HCT116 (cell line): Measurements from ENCODE around the gene F11R. TPM values are rescaled to one million over a fixed set of nuclear protein-coding genes. Genes with fewer than 3 reads are reported as not detected.

Source experiments
- ATAC-seq: fragments of 200-7000 bp; cut with Tn5 transposase; 2 replicates; pipeline ENCODE4 v1.9.1; 2020; ENCODE audit warnings: mild to moderate bottlenecking, moderate library complexity
- BruUV-seq: library from RNA; stranded (reverse); fragments of 400-500 nt; replicated peaks from 2 replicates; lab custom pipeline; 2021; lab: Mats Ljungman, UMichigan
- CTCF ChIA-PET: fragments of 300-600 bp; sonication (Branson Sonifier 250); formaldehyde crosslinking; loops from one replicate; lab custom pipeline; 2021; ENCODE audit warnings: antibody characterized with exemption; lab: Charles Lee
- POLR2A ChIA-PET: fragments of 300-600, 350-600 bp; sonication (Branson Sonifier 250); formaldehyde crosslinking; loops from one replicate; lab custom pipeline; 2021; ENCODE audit warnings: antibody characterized with exemption; lab: Charles Lee
- RAD21 ChIA-PET, 2 experiments: fragments of 300-600 bp; sonication (Branson Sonifier 250); formaldehyde crosslinking; loops; one replicate each; lab custom pipeline; 2023; ENCODE audit warnings: low total read pairs in 2 of 2; ENCODE audit not compliant: uncharacterized antibody in 2 of 2, unreplicated experiment in 2 of 2, low non-redundant PET in 1 of 2; lab: Charles Lee
- DNase-seq: peaks from one replicate; pipeline ENCODE4 v3.0.0-alpha.2; 2010; ENCODE audit warnings: low read depth, low spot score
- H2AFZ ChIP-seq: fragments of 200-600 bp; shearing (Covaris generic), sonication (generic); 2 replicates; pipeline ENCODE4 v1.6.1; 2017; ENCODE audit warnings: low read depth, mixed run types, mixed read lengths, antibody characterized with exemption, low read length; ENCODE audit not compliant: poor library complexity, severe bottlenecking
- H3K27ac ChIP-seq: 2 replicates; pipeline ENCODE4 v1.5.1; 2012; ENCODE audit warnings: low read depth, low read length
- H3K27me3 ChIP-seq: fragments of 200-600 bp; sonication (generic); 2 replicates; pipeline ENCODE4 v1.6.1; 2016; ENCODE audit warnings: mixed run types, low read length, mixed read lengths; ENCODE audit not compliant: insufficient read depth
- H3K36me3 ChIP-seq, 2 experiments: fragments of 200-500 bp in 1 of 2; fragments of 200-600 bp in 1 of 2; sonication (Bioruptor generic) in 1 of 2; sonication (generic) in 1 of 2; 2 replicates each; pipeline versions ENCODE4 v1.5.1 to v1.6.1; 2014 to 2016; ENCODE audit warnings: low read length in 2 of 2, inconsistent platforms in 1 of 2, mixed read lengths in 1 of 2, mixed run types in 1 of 2; ENCODE audit not compliant: insufficient read depth in 2 of 2, control insufficient read depth in 1 of 2
- H3K4me1 ChIP-seq, 2 experiments: fragments of 200-600 bp in 1 of 2; sonication (generic) in 1 of 2; 2 replicates each; pipeline versions ENCODE4 v1.5.1 to v1.6.1; 2012 to 2017; ENCODE audit warnings: low read length in 2 of 2, inconsistent platforms in 1 of 2, mild to moderate bottlenecking in 1 of 2, mixed read lengths in 1 of 2, mixed run types in 1 of 2, moderate library complexity in 1 of 2; ENCODE audit not compliant: insufficient read depth in 2 of 2, control insufficient read depth in 1 of 2
- H3K4me2 ChIP-seq: fragments of 200-600 bp; sonication (generic); 2 replicates; pipeline ENCODE4 v1.6.1; 2017; ENCODE audit warnings: mixed run types, low read length, mixed read lengths
- H3K4me3 ChIP-seq, 2 experiments: fragments of 200-600 bp in 1 of 2; sonication (generic) in 1 of 2; replicated peaks in 1 of 2; 2 replicates each; pipeline ENCODE4 v1.5.1; 2011 to 2016; ENCODE audit warnings: low read length in 2 of 2, control low read depth in 1 of 2, low read depth in 1 of 2, mild to moderate bottlenecking in 1 of 2, mixed read lengths in 1 of 2, mixed run types in 1 of 2
- H3K79me2 ChIP-seq: fragments of 200-600 bp; sonication (generic); 2 replicates; pipeline ENCODE4 v1.6.1; 2017; ENCODE audit warnings: mild to moderate bottlenecking, mixed run types, low read length, moderate library complexity, mixed read lengths; ENCODE audit not compliant: insufficient read depth
- H3K9ac ChIP-seq: fragments of 200-600 bp; sonication (generic); 2 replicates; pipeline ENCODE4 v1.6.1; 2016; ENCODE audit warnings: low read length, mixed read lengths
- H3K9me2 ChIP-seq: fragments of 200-600 bp; sonication (generic), shearing (Covaris generic); 2 replicates; pipeline ENCODE4 v1.6.1; 2017; ENCODE audit warnings: mixed run types, mild to moderate bottlenecking, moderate library complexity; ENCODE audit not compliant: insufficient read depth
- H3K9me3 ChIP-seq, 2 experiments: fragments of 200-500 bp in 1 of 2; fragments of 200-600 bp in 1 of 2; sonication (Bioruptor generic) in 1 of 2; sonication (generic) in 1 of 2; 2 replicates each; pipeline ENCODE4 v1.6.1; 2014 to 2017; ENCODE audit warnings: low read length in 2 of 2, mixed read lengths in 2 of 2, inconsistent platforms in 1 of 2, low read depth in 1 of 2, mild to moderate bottlenecking in 1 of 2, mixed run types in 1 of 2, moderate library complexity in 1 of 2; ENCODE audit not compliant: control insufficient read depth in 1 of 2, insufficient read depth in 1 of 2
- H4K20me1 ChIP-seq: fragments of 200-600 bp; sonication (generic), shearing (Covaris generic); 2 replicates; pipeline ENCODE4 v1.6.1; 2017; ENCODE audit warnings: mixed run types, mild to moderate bottlenecking, moderate library complexity; ENCODE audit not compliant: insufficient read depth
- CBX3 ChIP-seq: IDR thresholded peaks from 2 replicates; pipeline ENCODE4 v1.6.1; 2012; ENCODE audit warnings: low read depth
- CEBPB ChIP-seq: IDR thresholded peaks from 2 replicates; pipeline ENCODE4 v1.6.1; 2012; ENCODE audit warnings: low read depth
- EGR1 ChIP-seq: IDR thresholded peaks from 2 replicates; pipeline ENCODE4 v1.6.1; 2012; ENCODE audit warnings: low read depth
- EZH2 ChIP-seq: fragments of 200-600 bp; sonication (generic); IDR thresholded peaks from 2 replicates; pipeline ENCODE4 v1.6.1; 2017; ENCODE audit warnings: antibody characterized with exemption, mixed run types
- EZH2phosphoT487 ChIP-seq: fragments of 200-600 bp; IDR thresholded peaks from 2 replicates; pipeline ENCODE4 v1.6.1; 2018; ENCODE audit warnings: antibody characterized with exemption, borderline replicate concordance
- FOSL1 ChIP-seq: IDR thresholded peaks from 2 replicates; pipeline ENCODE4 v1.6.1; 2012; ENCODE audit warnings: low read depth
- JUND ChIP-seq: IDR thresholded peaks from 2 replicates; pipeline ENCODE4 v1.6.1; 2012
- POLR2A ChIP-seq: IDR thresholded peaks from 2 replicates; pipeline ENCODE4 v1.7.0; 2011; ENCODE audit warnings: borderline replicate concordance; ENCODE audit not compliant: insufficient read depth, insufficient read length; ENCODE audit errors: extremely low read depth
- POLR2AphosphoS5 ChIP-seq: IDR thresholded peaks from 2 replicates; pipeline ENCODE4 v1.6.1; 2011; ENCODE audit warnings: mild to moderate bottlenecking, low read depth, low read length, moderate library complexity
- RAD21 ChIP-seq: IDR thresholded peaks from 2 replicates; pipeline ENCODE4 v1.6.1; 2012; ENCODE audit warnings: low read depth, mild to moderate bottlenecking
- SIN3A ChIP-seq: IDR thresholded peaks from 2 replicates; pipeline ENCODE4 v1.6.1; 2012; ENCODE audit warnings: low read depth
- SP1 ChIP-seq: IDR thresholded peaks from 2 replicates; pipeline ENCODE4 v1.6.1; 2012; ENCODE audit warnings: low read depth
- SRF ChIP-seq: IDR thresholded peaks from 2 replicates; pipeline ENCODE4 v1.6.1; 2012; ENCODE audit warnings: low read depth
- TCF7L2 ChIP-seq: IDR thresholded peaks from 2 replicates; pipeline ENCODE4 v1.7.0; 2011; ENCODE audit warnings: borderline replicate concordance, inconsistent platforms; ENCODE audit not compliant: insufficient read depth, insufficient read length; ENCODE audit errors: extremely low read depth
- ZBTB33 ChIP-seq: IDR thresholded peaks from 2 replicates; pipeline ENCODE4 v1.6.1; 2011; ENCODE audit warnings: mild to moderate bottlenecking, low read length, moderate library complexity; ENCODE audit not compliant: insufficient replicate concordance; ENCODE audit errors: extremely low read depth
- ZNF274 ChIP-seq: fragments of 200-500 bp; sonication (Bioruptor generic); IDR thresholded peaks from 2 replicates; pipeline ENCODE4 v1.6.1; 2014; ENCODE audit warnings: mild to moderate bottlenecking, low read depth, low read length, inconsistent platforms
- intact Hi-C: fragments of 100-400 bp; cut with micrococcal nuclease; formaldehyde crosslinking; loops from 2 replicates; pipeline ENCODE4 v1.10.0; 2022
- total RNA-seq: library from RNA; stranded (reverse); gene quantifications from one replicate; pipeline ENCODE4 v1.2.1, GENCODE V29; 2021; ENCODE audit not compliant: unreplicated experiment
- TF ChIP-seq, protein P1 (sequence below): IDR thresholded peaks from 2 replicates; pipeline ENCODE4 v1.6.1; 2012

The F11R gene
- total RNA-seq, 1 experiment from 2014 or later, result 86.7 TPM

DNA sequence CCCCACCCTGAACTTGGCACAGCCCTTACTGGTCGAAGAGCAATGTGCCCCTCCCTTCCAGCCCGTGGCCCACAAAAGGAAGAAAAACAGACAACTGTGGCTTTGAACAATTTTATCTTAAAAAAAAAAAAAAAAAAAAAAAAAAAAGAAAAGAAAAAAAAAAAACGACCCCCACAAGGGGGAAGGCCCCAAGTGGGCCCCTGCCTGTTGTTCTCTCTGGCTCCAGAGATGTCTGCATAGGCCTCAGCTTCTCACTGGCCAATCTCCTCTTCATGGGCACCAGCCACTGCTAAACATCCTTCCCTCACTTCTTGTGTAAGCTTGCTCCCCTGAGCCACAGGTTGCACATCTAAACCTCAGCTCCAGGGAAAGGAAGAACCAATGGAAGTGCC lies 18.2 kb upstream of the F11R start:
- Histone ChIP-seq H3K4me3 (peak overlapping the region; percentile 76 to 88), H3K9ac (peak overlapping the region; percentile 77), H2AFZ (peak overlapping the region; percentile 16), H3K27me3 (no peaks in the 10 kb centered on the region), H4K20me1 (no peaks in the 10 kb centered on the region), H3K4me2 (peak overlapping the region; percentile 90), H3K9me3 (no peaks in the 10 kb centered on the region), H3K79me2 (peaks cover 32% of the 10 kb centered on the region), H3K36me3 (peaks cover 10 to 31% of the 10 kb centered on the region in 2 experiments; a peak in 3 of 4 replicates), H3K4me1 (peaks cover 9 to 27% of the 10 kb centered on the region in 2 experiments; a peak in 3 of 4 replicates), H3K9me2 (no peaks in the 10 kb centered on the region), H3K27ac (peak overlapping the region; percentile 88)
- ChIA-PET POLR2A (interaction anchor here (1.0 to 2.3 kb wide), 5 partner anchors 18 to 127 kb away, joined by 3 to 24 read pairs (median 4); partner anchors contain the start of genes F11R and PPOX), RAD21 (no interaction called here), CTCF (interaction anchor here (0.9 to 1.1 kb wide), 2 partner anchors 18 to 267 kb away, joined by 4 to 5 read pairs; partner anchors contain the start of gene F11R)
- DNase-seq (no peak), ATAC-seq (no peak)
- TSS peak; percentile 71 for BruUV-seq
- intact Hi-C loops, result loop anchor here (2.0 kb wide), 1 partner anchor 42 kb away; no protein-coding TSS in a partner anchor
- TF ChIP-seq EZH2 (no peak), CBX3 (no peak)

GRCh38 chr1:161038523-161039153 lies 17.7 kb upstream of the F11R start, which contains the start of gene TSTD1:
TSS of gene TSTD1 (minus strand) at chr1:161038964. CDS start at chr1:161038889, 75 bp downstream.
- H3K9ac ChIP-seq, result peak within 1 kb of the TSS; percentile 77
- H3K27ac ChIP-seq, result peak within 1 kb of the TSS; percentile 88
- no peaks in the 10 kb centered on the region for H4K20me1 ChIP-seq
- intact Hi-C loops, result loop anchor here (2.0 kb wide), 1 partner anchor 42 kb away; no protein-coding TSS in a partner anchor
- ChIA-PET POLR2A (interaction anchor here (0.8 to 2.3 kb wide), 7 partner anchors 7 to 128 kb away, joined by 3 to 24 read pairs (median 4); partner anchors contain the start of genes F11R, PPOX and USF1), CTCF (interaction anchor here (0.9 to 1.1 kb wide), 2 partner anchors 17 to 267 kb away, joined by 4 to 5 read pairs; partner anchors contain the start of gene F11R), RAD21 (interaction anchor here in 1 of 2 experiments (0.7 kb wide), 1 partner anchor 59 kb away, joined by 3 read pairs; no protein-coding TSS in a partner anchor)
- H3K79me2 ChIP-seq, result peaks cover 34% of the 10 kb centered on the region
- H3K27me3 ChIP-seq, result no peaks in the 10 kb centered on the region
- DNase-seq, result no peak
- H3K36me3 ChIP-seq, result peaks cover 10 to 31% of the 10 kb centered on the region in 2 experiments; a peak in 3 of 4 replicates
- H3K4me2 ChIP-seq, result peak within 1 kb of the TSS; percentile 90
- no peaks in the 10 kb centered on the region for H3K9me3 ChIP-seq
- TSS peak; percentile 72 for BruUV-seq
- peak; percentile 83 for ATAC-seq
- no peaks in the 10 kb centered on the region for H3K9me2 ChIP-seq
- H3K4me1 ChIP-seq, result peaks cover 14 to 32% of the 10 kb centered on the region in 2 experiments
- H2AFZ ChIP-seq, result peak within 1 kb of the TSS; percentile 16
- peak within 1 kb of the TSS; percentile 76 to 88 for H3K4me3 ChIP-seq
- TF ChIP-seq ZBTB33, result no peak
- no peak for TF ChIP-seq SP1
- no peak for TF ChIP-seq SRF
- TF ChIP-seq, protein P1, sequence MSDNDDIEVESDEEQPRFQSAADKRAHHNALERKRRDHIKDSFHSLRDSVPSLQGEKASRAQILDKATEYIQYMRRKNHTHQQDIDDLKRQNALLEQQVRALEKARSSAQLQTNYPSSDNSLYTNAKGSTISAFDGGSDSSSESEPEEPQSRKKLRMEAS, result no peak
- TF ChIP-seq TCF7L2, result no peak
- TF ChIP-seq POLR2AphosphoS5, result peak; percentile 91
- TF ChIP-seq ZNF274, result no peak
- TF ChIP-seq POLR2A, result peak; percentile 57
- no peak for TF ChIP-seq SIN3A
- no peak for TF ChIP-seq EGR1
- TF ChIP-seq CEBPB, result no peak
- no peak for TF ChIP-seq RAD21
- TF ChIP-seq EZH2phosphoT487, result no peak
- no peak for TF ChIP-seq JUND
- TF ChIP-seq FOSL1, result no peak
